ENCODE data around the gene FAM219A. TPM values are rescaled to one million over a fixed set of nuclear protein-coding genes. Genes with fewer than 3 reads are reported as not detected.

Gene FAM219A
- total RNA-seq, 1 experiment from 2014 or later: 63.3 TPM

DNA sequence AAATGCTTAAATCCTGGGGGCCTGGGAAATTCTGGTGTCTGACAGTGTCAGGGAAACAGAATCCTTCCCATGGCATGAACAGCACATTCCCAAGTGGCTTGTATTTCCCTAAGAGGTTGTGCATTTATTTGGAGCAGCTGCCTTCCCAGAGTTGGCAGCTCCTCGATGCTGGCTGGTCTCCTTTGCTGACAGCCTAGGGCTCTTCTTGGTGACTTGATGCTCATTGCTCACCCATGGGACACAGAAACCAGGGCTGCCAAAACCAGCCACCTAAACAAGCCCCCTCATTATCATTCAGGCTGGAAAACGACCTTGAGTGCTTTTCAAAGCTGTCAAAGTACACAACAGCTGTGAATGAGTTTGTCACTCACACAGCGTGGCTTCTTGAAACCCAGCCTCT lies 40.2 kb upstream of the FAM219A start:
- Histone ChIP-seq H3K27me3 (replicated peaks; ENCODE audit: insufficient read depth, low read depth, low read length, poor library complexity) (no peaks in the 10 kb centered on the region), H3K4me3 (ENCODE audit: low read depth, low read length, poor library complexity, severe bottlenecking) (no peak overlapping the region), H3K27ac (ENCODE audit: low read depth, low read length, poor library complexity, severe bottlenecking) (no peak overlapping the region), H3K4me1 (ENCODE audit: insufficient read depth, low read length, poor library complexity, severe bottlenecking) (no peaks in the 10 kb centered on the region), H3K36me3 (ENCODE audit: insufficient read depth, low read length, poor library complexity, severe bottlenecking) (no peaks in the 10 kb centered on the region), H3K9me3 (ENCODE audit: low read depth, low read length, poor library complexity, severe bottlenecking) (no peaks in the 10 kb centered on the region)
- ChIA-PET POLR2A (ENCODE audit: low non-redundant PET) (no interaction called here), CTCF (interaction anchor here (0.8 kb wide), 1 partner anchor 95 kb away, joined by 3 read pairs; no protein-coding TSS in a partner anchor)
- intact Hi-C loops (cut with micrococcal nuclease; ENCODE audit: unreplicated experiment): no loop called here
- TF ChIP-seq CTCF (conservative IDR thresholded peaks at IDR 0.05; ENCODE audit: low read depth, low read length) (no peak), EZH2 (IDR thresholded peaks at IDR 0.05; ENCODE audit: borderline replicate concordance, low read depth, low read length, poor library complexity, severe bottlenecking) (no peak)
- BruUV-seq (replicated peaks): no TSS peak
- no peak for DNase-seq (ENCODE audit: low spot score)

DNA sequence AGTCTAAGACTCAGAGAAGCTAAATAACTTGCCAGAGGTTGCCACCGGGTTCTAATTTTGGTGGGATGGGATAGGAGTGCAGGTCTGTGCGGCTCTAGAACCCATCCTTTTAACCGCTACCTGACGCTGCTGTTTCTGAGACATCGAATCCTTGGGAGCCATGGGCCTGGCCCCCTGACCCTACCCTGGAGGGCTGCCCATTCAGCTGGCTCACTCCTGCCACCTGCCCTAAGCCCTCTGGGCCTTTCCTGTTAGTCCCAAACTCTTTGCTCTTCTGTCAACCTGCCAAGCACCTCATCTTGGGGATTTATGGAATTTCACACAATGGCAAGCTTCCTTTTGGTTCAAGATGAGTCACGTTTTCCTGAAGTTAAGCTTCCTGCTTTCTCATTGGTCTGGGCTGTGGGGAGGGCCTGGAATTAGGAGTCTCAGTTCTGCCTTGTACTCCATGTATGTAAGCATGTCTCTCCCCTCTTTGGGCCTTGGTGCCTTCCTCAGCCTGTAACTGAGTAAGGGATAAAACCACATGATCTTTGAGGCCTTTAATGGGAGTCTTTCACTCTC lies 37.9 kb upstream of the FAM219A start:
- BruUV-seq (replicated peaks): no TSS peak
- Histone ChIP-seq H3K27me3 (replicated peaks; ENCODE audit: insufficient read depth, low read depth, low read length, poor library complexity) (no peaks in the 10 kb centered on the region), H3K4me3 (ENCODE audit: low read depth, low read length, poor library complexity, severe bottlenecking) (no peak overlapping the region), H3K36me3 (ENCODE audit: insufficient read depth, low read length, poor library complexity, severe bottlenecking) (no peaks in the 10 kb centered on the region), H3K27ac (ENCODE audit: low read depth, low read length, poor library complexity, severe bottlenecking) (no peak overlapping the region), H3K9me3 (ENCODE audit: low read depth, low read length, poor library complexity, severe bottlenecking) (no peaks in the 10 kb centered on the region), H3K4me1 (ENCODE audit: insufficient read depth, low read length, poor library complexity, severe bottlenecking) (no peaks in the 10 kb centered on the region)
- peak; percentile 31 for DNase-seq (ENCODE audit: low spot score)
- ChIA-PET POLR2A (ENCODE audit: low non-redundant PET) (no interaction called here), CTCF (interaction anchor here (1.7 kb wide), 1 partner anchor 92 kb away, joined by 4 read pairs; no protein-coding TSS in a partner anchor)
- intact Hi-C loops (cut with micrococcal nuclease; ENCODE audit: unreplicated experiment): no loop called here
- no peak for TF ChIP-seq CTCF (conservative IDR thresholded peaks at IDR 0.05; ENCODE audit: low read depth, low read length)
- TF ChIP-seq EZH2 (IDR thresholded peaks at IDR 0.05; ENCODE audit: borderline replicate concordance, low read depth, low read length, poor library complexity, severe bottlenecking): no peak

DNA sequence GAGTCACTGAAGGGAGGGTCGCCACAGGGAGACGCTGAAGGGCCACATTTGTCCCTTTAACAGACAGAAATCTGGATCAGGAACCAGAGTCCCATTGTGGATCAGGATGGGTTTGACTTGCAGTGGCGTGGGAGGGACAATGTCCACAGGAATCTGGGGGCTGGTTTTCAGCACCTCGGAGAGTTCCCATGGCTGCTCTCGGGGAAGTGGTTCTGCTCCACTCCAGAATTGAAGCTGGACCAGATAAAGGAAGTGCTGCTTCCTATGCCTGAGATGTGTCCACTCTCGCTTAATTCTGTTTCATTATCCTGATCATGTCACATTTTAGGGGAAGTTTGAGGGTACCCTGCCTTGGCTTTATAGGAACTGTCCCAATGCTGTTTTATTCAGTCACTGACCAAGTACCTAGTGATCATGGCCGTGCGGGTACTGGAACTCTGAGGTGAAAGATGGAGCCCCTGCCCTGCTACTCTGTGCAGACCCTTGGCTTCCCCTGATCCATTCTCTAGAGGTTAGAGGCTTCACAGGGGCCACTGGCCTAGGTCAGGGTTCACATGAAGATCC lies 35.7 kb upstream of the FAM219A start:
- Histone ChIP-seq H3K9me3 (ENCODE audit: low read depth, low read length, poor library complexity, severe bottlenecking) (no peaks in the 10 kb centered on the region), H3K36me3 (ENCODE audit: insufficient read depth, low read length, poor library complexity, severe bottlenecking) (no peaks in the 10 kb centered on the region), H3K27ac (ENCODE audit: low read depth, low read length, poor library complexity, severe bottlenecking) (no peak overlapping the region), H3K4me3 (ENCODE audit: low read depth, low read length, poor library complexity, severe bottlenecking) (no peak overlapping the region), H3K27me3 (replicated peaks; ENCODE audit: insufficient read depth, low read depth, low read length, poor library complexity) (peaks cover 1% of the 10 kb centered on the region), H3K4me1 (ENCODE audit: insufficient read depth, low read length, poor library complexity, severe bottlenecking) (no peaks in the 10 kb centered on the region)
- intact Hi-C loops (cut with micrococcal nuclease; ENCODE audit: unreplicated experiment): no loop called here
- no peak for TF ChIP-seq CTCF (conservative IDR thresholded peaks at IDR 0.05; ENCODE audit: low read depth, low read length)
- no peak for TF ChIP-seq EZH2 (IDR thresholded peaks at IDR 0.05; ENCODE audit: borderline replicate concordance, low read depth, low read length, poor library complexity, severe bottlenecking)
- ChIA-PET POLR2A (ENCODE audit: low non-redundant PET) (no interaction called here), CTCF (no interaction called here)
- BruUV-seq (replicated peaks): no TSS peak
- DNase-seq (ENCODE audit: low spot score): peak; percentile 55
